IPS-18a (cell line): ENCODE results near the gene NR1D2.
"Not testable (repeated sequence)": the region's sequence is repeated elsewhere in the genome, so short reads cannot be mapped to it uniquely, and the experiment has no call there.

Source experiments
- H3K27ac ChIP-seq: one replicate; pipeline ENCODE4 v1.5.1; 2013; ENCODE audit warnings: low read length
- H3K27me3 ChIP-seq: one replicate; pipeline ENCODE4 v1.6.1; 2013; ENCODE audit warnings: mild to moderate bottlenecking, low read length; ENCODE audit not compliant: control insufficient read depth, insufficient read depth
- H3K36me3 ChIP-seq: one replicate; pipeline ENCODE4 v1.6.1; 2013; ENCODE audit warnings: low read depth, low read length; ENCODE audit not compliant: control insufficient read depth
- H3K4me1 ChIP-seq: one replicate; pipeline ENCODE4 v1.6.1; 2013; ENCODE audit warnings: low read depth, low read length; ENCODE audit not compliant: control insufficient read depth
- H3K4me3 ChIP-seq: one replicate; pipeline ENCODE4 v1.5.1; 2013; ENCODE audit warnings: low read length
- H3K9ac ChIP-seq: one replicate; pipeline ENCODE4 v1.6.1; 2013; ENCODE audit warnings: mild to moderate bottlenecking, low read length, moderate library complexity
- H3K9me3 ChIP-seq: one replicate; pipeline ENCODE4 v1.6.1; 2013; ENCODE audit warnings: low read depth, low read length; ENCODE audit not compliant: control insufficient read depth

Gene NR1D2

DNA sequence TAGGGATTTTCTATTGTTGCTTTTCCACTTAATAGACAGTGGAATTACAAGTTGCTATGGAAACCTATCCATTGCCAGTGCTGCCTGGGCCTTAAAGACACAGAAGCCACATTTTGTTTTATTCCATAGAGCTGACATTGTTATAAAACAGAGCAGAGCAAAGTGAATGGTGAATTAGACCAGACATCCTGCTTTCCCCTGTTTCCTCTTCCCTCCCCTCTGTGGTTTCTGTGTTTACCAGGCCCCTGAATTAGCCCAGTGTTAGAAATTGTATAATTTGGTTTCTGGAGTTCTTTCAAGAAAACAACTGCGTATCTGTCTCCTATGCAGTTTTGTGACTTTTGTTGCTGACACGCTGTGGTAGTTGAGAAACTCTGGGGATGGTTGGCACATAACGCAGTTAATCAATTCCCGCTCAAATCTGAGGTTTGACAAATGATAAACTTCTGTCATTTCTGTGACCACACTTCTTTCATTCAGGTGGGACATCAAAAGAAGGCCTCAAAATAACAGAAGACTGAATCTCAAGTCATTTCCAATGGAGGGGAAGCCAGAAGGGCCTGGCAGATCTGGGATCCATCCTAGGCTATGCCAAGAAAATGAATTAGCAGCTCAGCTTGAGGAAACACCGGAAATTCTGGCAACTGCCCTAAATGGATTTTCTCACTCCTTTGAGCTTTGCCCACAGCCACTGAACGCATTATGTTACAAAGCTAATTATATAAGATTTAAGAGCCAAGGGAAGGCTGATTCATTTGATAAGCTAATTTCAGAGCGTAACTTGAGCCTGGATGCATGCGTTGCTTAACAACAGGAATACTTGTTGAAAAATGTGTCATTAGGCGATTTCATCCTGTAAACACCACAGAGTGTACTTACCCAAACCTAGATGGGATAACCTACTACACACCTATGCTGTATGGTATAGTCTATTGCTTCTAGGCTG is 46.9 kb downstream of the NR1D2 start:
- no peak overlapping the region for H3K4me3 ChIP-seq
- no peaks in the 10 kb centered on the region for H3K36me3 ChIP-seq
- no peaks in the 10 kb centered on the region for H3K9me3 ChIP-seq
- no peak overlapping the region for H3K9ac ChIP-seq
- no peaks in the 10 kb centered on the region for H3K27me3 ChIP-seq
- peaks cover 5% of the 10 kb centered on the region for H3K4me1 ChIP-seq
- H3K27ac ChIP-seq, result no peak overlapping the region

DNA sequence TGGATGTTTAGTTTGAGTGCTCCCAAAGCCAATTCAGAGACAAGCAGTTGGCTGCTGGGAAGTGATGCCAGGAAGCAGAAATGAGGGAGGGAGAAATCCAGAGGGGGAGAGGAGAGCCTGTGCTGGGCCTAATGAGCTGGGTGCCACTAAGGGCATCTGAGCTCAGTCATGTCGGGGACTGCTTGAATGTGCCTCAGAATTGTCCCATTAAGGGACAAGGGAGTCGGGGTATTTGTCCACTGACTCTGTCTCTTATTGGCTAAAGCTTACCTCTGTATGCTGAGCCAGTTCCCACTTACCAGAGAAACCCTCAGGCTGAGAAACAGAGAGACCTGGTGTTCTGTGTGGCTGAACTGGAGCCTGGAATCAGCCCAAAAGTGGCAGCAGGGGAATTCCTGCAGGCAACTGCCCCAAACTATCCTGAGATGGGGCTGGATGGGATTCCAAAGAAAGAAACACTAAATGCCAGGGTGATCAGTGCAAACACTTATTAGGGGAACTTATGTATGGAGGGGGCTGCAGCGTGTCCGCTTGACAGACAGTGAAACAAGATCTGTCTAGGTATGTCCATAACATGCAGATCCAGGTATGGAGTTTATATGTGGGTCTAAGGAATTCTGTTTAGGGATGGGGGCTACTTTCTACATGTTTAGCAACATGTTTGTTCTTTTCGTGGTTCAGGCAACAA is 48.6 kb downstream of the NR1D2 start:
- Histone ChIP-seq H3K4me1 (peaks cover 5% of the 10 kb centered on the region), H3K9ac (no peak overlapping the region), H3K27ac (no peak overlapping the region), H3K9me3 (no peaks in the 10 kb centered on the region), H3K27me3 (no peaks in the 10 kb centered on the region), H3K36me3 (no peaks in the 10 kb centered on the region), H3K4me3 (no peak overlapping the region)

DNA sequence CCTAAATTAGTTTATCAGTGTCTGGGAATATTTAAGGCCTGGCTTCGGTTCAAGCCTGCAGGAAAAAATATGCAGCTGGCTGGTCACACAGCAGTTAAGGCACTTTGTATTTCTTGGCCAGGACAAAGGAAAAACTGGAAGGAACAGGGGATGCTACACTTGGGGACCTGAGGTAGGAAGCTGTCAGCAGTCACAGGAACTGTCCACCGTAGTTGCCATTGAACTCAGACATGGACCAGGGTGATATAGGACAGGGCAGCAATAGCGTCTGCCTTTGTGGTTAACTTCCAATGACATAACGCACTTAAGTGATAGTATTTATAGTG is 49.1 kb downstream of the NR1D2 start:
- Histone ChIP-seq H3K27ac (no peak overlapping the region), H3K36me3 (no peaks in the 10 kb centered on the region), H3K9me3 (no peaks in the 10 kb centered on the region), H3K4me1 (peaks cover 8% of the 10 kb centered on the region), H3K4me3 (no peak overlapping the region), H3K27me3 (no peaks in the 10 kb centered on the region), H3K9ac (no peak overlapping the region)

DNA sequence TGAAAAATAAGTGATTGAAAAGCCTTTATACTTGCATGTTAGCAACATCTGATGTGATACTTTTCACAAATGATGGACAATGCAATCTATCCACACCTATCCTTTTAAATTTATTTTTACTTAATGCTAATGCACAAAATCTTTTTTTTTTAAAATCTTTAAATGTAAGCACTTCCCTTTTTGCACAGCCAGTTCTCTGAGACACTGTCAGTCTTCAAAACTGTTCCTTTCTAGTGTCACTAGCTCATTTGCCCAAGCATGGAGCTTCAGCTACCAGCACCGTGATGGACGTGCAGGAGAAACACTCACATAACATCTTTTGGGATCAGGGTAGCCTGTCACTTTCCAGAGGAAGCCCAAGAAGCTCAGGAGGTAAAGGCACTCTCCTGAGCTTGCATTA is 50.1 kb downstream of the NR1D2 start:
- peaks cover 11% of the 10 kb centered on the region for H3K4me1 ChIP-seq
- H3K4me3 ChIP-seq, result no peak overlapping the region
- no peak overlapping the region for H3K27ac ChIP-seq
- H3K36me3 ChIP-seq, result no peaks in the 10 kb centered on the region
- no peaks in the 10 kb centered on the region for H3K9me3 ChIP-seq
- no peak overlapping the region for H3K9ac ChIP-seq
- H3K27me3 ChIP-seq, result no peaks in the 10 kb centered on the region

GRCh38 chr3:23996095-23996524 is 51.0 kb downstream of the NR1D2 start:
- no peaks in the 10 kb centered on the region for H3K27me3 ChIP-seq
- no peak overlapping the region for H3K27ac ChIP-seq
- H3K9me3 ChIP-seq, result no peaks in the 10 kb centered on the region
- H3K9ac ChIP-seq, result no peak overlapping the region
- no peak overlapping the region for H3K4me3 ChIP-seq
- H3K36me3 ChIP-seq, result no peaks in the 10 kb centered on the region
- H3K4me1 ChIP-seq, result peaks cover 11% of the 10 kb centered on the region

DNA sequence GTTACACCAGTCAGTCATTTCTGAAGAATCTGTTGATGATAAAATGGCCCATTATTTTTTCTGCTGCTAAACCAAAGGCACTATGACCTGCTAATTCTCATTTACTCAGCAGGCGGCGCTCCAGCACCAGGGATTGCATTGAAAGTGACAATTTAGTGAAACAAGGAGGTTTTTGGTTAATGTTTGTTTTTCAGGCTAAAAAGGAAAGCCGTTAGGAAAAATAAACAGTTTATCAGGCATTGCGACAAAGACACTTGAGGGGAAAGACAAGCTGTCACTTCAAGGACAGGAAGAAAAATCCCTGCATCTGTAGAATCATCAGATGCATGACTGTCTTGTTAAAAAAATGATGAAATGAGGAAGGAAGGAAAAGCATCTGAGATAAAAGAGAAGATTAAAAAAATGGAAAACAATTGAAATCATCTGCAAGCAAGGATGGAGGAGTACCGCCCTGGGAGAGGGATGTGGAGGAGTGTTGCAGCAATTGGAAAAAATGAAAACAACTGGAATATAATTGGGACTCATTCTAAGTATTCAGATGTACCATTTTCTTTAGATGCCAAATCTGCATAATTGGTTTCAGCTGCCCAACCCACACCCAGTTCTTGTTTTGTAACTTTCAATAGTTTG is 54.0 kb downstream of the NR1D2 start:
- Histone ChIP-seq H3K9me3 (no peaks in the 10 kb centered on the region), H3K9ac (no peak overlapping the region), H3K36me3 (no peaks in the 10 kb centered on the region), H3K4me3 (no peak overlapping the region), H3K27me3 (no peaks in the 10 kb centered on the region), H3K4me1 (peaks cover 5% of the 10 kb centered on the region), H3K27ac (no peak overlapping the region)

- Histone ChIP-seq H3K9ac (no peak overlapping the region), H3K36me3 (no peaks in the 10 kb centered on the region), H3K27ac (no peak overlapping the region), H3K27me3 (no peaks in the 10 kb centered on the region), H3K9me3 (no peaks in the 10 kb centered on the region), H3K4me3 (no peak overlapping the region), H3K4me1 (peaks cover 5% of the 10 kb centered on the region)
Measured at GRCh38 chr3:24002129-24002528, 57.0 kb downstream of the NR1D2 start.

GRCh38 chr3:24003466-24003865 is 58.4 kb downstream of the NR1D2 start:
- H3K4me3 ChIP-seq, result no peak overlapping the region
- no peak overlapping the region for H3K9ac ChIP-seq

GRCh38 chr3:24004171-24004938 is 59.3 kb downstream of the NR1D2 start:
- H3K27ac ChIP-seq, result no peak overlapping the region
- H3K4me1 ChIP-seq, result peaks cover 2% of the 10 kb centered on the region
- no peaks in the 10 kb centered on the region for H3K9me3 ChIP-seq
- H3K4me3 ChIP-seq, result no peak overlapping the region
- no peaks in the 10 kb centered on the region for H3K36me3 ChIP-seq
- H3K27me3 ChIP-seq, result no peaks in the 10 kb centered on the region
- no peak overlapping the region for H3K9ac ChIP-seq

More at GRCh38 chr3:24003466-24003865, 58.4 kb downstream of the NR1D2 start:
- Histone ChIP-seq H3K27me3 (no peaks in the 10 kb centered on the region), H3K27ac (no peak overlapping the region), H3K36me3 (no peaks in the 10 kb centered on the region), H3K9me3 (no peaks in the 10 kb centered on the region), H3K4me1 (peaks cover 5% of the 10 kb centered on the region)

GRCh38 chr3:24005669-24006068 is 60.6 kb downstream of the NR1D2 start:
- Histone ChIP-seq H3K4me1 (no peaks in the 10 kb centered on the region), H3K9me3 (no peaks in the 10 kb centered on the region), H3K27me3 (no peaks in the 10 kb centered on the region), H3K4me3 (no peak overlapping the region), H3K9ac (no peak overlapping the region), H3K36me3 (no peaks in the 10 kb centered on the region), H3K27ac (no peak overlapping the region)

DNA sequence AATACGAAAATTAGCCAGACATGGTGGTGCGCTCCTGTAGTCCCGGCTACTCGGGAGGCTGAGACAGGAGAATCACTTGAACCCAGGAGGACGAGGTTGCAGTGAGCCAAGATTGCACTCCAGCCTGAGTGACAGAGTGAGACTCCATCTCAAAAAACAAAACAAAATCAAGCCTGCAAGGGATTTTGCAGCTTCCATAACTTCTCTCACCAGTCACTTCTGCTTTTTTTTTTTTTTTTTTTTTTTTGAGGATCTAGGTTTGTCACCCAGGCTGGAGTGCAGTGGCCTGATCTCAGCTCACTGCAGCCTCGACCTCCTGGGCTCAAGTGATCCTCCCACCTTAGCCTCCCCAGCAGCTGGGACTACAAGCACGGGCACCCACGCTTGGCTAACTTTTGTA is 65.7 kb downstream of the NR1D2 start:
- H3K4me1 ChIP-seq, H3K27me3 ChIP-seq, H3K27ac ChIP-seq, H3K4me3 ChIP-seq, H3K9ac ChIP-seq, H3K9me3 ChIP-seq, H3K36me3 ChIP-seq: not testable (repeated sequence)
